Measurements from ENCODE around the gene HIVEP2. TPM values are rescaled to one million over a fixed set of nuclear protein-coding genes. Genes with fewer than 3 reads are reported as not detected.

Gene HIVEP2
- total RNA-seq, 1 experiment from 2014 or later = 4.2 TPM

DNA sequence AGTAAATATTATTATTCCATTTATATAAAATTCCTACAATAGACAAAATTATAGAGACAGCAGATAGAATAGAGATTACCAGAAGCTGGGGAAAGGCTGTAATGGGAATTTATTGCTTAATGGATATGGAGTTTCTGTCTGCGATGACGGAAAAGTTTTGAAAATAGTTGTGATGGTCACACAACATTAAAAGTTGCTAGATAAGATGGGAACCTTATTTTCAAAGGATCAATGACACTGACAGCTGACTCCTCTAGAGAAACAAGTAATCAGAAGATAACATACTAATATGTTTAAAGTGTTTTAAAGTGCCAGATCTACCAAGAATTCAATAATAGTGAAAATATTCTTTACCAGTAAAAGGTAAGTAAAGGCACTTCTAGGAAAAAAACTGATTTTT, 236.3 kb downstream of the HIVEP2 start:
- no peak for DNase-seq
- no peaks in the 10 kb centered on the region for H3K23me2 ChIP-seq (ENCODE audit: insufficient read length, low read depth, low read length, poor library complexity, severe bottlenecking)
- TF ChIP-seq, protein P1, sequence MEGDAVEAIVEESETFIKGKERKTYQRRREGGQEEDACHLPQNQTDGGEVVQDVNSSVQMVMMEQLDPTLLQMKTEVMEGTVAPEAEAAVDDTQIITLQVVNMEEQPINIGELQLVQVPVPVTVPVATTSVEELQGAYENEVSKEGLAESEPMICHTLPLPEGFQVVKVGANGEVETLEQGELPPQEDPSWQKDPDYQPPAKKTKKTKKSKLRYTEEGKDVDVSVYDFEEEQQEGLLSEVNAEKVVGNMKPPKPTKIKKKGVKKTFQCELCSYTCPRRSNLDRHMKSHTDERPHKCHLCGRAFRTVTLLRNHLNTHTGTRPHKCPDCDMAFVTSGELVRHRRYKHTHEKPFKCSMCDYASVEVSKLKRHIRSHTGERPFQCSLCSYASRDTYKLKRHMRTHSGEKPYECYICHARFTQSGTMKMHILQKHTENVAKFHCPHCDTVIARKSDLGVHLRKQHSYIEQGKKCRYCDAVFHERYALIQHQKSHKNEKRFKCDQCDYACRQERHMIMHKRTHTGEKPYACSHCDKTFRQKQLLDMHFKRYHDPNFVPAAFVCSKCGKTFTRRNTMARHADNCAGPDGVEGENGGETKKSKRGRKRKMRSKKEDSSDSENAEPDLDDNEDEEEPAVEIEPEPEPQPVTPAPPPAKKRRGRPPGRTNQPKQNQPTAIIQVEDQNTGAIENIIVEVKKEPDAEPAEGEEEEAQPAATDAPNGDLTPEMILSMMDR (conservative IDR thresholded peaks at IDR 0.05) = no peak
- Mint-ChIP-seq H3K4me1 (no peaks in the 10 kb centered on the region), H3K9me3 (no peaks in the 10 kb centered on the region), H3K27me3 (ENCODE audit: low read depth) (no peaks in the 10 kb centered on the region), H3K27ac (no peak overlapping the region), H3K36me3 (ENCODE audit: insufficient read depth in 1 of 3, low read depth in 3 of 3) (no peaks in the 10 kb centered on the region), H3K4me3 (no peak overlapping the region)
- H3K27ac ChIP-seq (ENCODE audit: insufficient read length, low read depth, low read length) = no peak overlapping the region
- H3K27me3 ChIP-seq (ENCODE audit: insufficient read depth, low read length) = no peaks in the 10 kb centered on the region
- H3K4ac ChIP-seq (ENCODE audit: low read depth, low read length) = no peak overlapping the region
- H4K20me1 ChIP-seq (ENCODE audit: control insufficient read depth, insufficient read depth, insufficient read length) = no peaks in the 10 kb centered on the region
- no peak overlapping the region for H4K8ac ChIP-seq (replicated peaks; ENCODE audit: insufficient read length, low read depth, low read length)
- H2AFZ ChIP-seq (ENCODE audit: low read length) = no peak overlapping the region
- H3K9me3 ChIP-seq (ENCODE audit: control insufficient read depth, low read depth, low read length) = no peaks in the 10 kb centered on the region
- no peak overlapping the region for H3K14ac ChIP-seq (ENCODE audit: insufficient read depth, low read length)
- H2BK15ac ChIP-seq (ENCODE audit: low read depth, low read length) = no peak overlapping the region
- H3K4me2 ChIP-seq (ENCODE audit: insufficient read depth, insufficient read length, low read length) = no peak overlapping the region
- no peak overlapping the region for H4K91ac ChIP-seq (ENCODE audit: insufficient read length, low read depth, low read length)
- no peaks in the 10 kb centered on the region for H3K79me2 ChIP-seq (ENCODE audit: insufficient read depth, low read length)
- no peak overlapping the region for H2BK120ac ChIP-seq (ENCODE audit: low read depth, low read length, poor library complexity, severe bottlenecking)
- H2BK5ac ChIP-seq (ENCODE audit: insufficient read length, low read length) = no peak overlapping the region
- H3K79me1 ChIP-seq (ENCODE audit: insufficient read depth, low read depth, low read length, poor library complexity, severe bottlenecking) = no peaks in the 10 kb centered on the region
- no peak overlapping the region for H3K56ac ChIP-seq (ENCODE audit: insufficient read length, low read depth, low read length)
- H2BK20ac ChIP-seq (ENCODE audit: low read depth, low read length, poor library complexity, severe bottlenecking) = no peak overlapping the region
- no peak overlapping the region for H3K9ac ChIP-seq (ENCODE audit: extremely low read depth, insufficient read length, low read length)
- H3K4me1 ChIP-seq (ENCODE audit: insufficient read depth, low read length) = no peaks in the 10 kb centered on the region
- no peak overlapping the region for H4K5ac ChIP-seq (ENCODE audit: insufficient read length, low read depth, low read length)
- H3T11ph ChIP-seq (ENCODE audit: low read length) = no peak overlapping the region
- no peak overlapping the region for H2BK12ac ChIP-seq (ENCODE audit: insufficient read length, low read depth, low read length)
- H3K18ac ChIP-seq (ENCODE audit: insufficient read length, low read depth, low read length) = no peak overlapping the region
- 100% methylated on average over 2 of the region's 2 CpGs for WGBS (ENCODE audit: extremely low coverage, insufficient read length, low lambda C conversion rate)
- H2AK5ac ChIP-seq (ENCODE audit: insufficient read length, low read length) = no peak overlapping the region
- H3K23ac ChIP-seq (ENCODE audit: insufficient read length, low read depth, low read length) = no peak overlapping the region
